OCI-M2 (cell line): ENCODE measurements around the gene ATAD3B.
"Not testable (repeated sequence)": the region's sequence is repeated elsewhere in the genome, so short reads cannot be mapped to it uniquely, and the experiment has no call there.

Source experiments
- DNase-seq: peaks from one replicate; lab custom pipeline; 2025; ENCODE audit not compliant: unreplicated experiment; lab: John Stamatoyannopoulos, UW

ATAD3B gene

DNA sequence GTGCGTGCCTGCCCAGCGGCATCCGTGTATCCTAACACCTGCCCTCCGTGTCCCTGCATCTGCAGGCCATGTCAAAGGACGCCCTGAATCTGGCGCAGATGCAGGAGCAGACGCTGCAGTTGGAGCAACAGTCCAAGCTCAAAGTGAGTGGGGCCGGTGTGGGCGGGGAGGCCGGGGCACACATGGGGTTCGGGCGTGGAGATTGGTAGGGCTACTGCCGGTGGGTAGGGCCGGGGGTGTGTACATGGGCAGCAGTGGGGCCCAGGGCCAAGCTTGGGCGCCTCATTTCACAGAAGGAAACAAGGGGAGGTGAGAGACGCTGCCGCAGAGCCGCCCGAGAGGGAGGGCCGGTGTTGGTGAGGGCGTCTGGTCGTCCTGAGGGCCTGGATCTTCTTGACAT lies 20.9 kb upstream of the ATAD3B start:
- not testable (repeated sequence) for DNase-seq

DNA sequence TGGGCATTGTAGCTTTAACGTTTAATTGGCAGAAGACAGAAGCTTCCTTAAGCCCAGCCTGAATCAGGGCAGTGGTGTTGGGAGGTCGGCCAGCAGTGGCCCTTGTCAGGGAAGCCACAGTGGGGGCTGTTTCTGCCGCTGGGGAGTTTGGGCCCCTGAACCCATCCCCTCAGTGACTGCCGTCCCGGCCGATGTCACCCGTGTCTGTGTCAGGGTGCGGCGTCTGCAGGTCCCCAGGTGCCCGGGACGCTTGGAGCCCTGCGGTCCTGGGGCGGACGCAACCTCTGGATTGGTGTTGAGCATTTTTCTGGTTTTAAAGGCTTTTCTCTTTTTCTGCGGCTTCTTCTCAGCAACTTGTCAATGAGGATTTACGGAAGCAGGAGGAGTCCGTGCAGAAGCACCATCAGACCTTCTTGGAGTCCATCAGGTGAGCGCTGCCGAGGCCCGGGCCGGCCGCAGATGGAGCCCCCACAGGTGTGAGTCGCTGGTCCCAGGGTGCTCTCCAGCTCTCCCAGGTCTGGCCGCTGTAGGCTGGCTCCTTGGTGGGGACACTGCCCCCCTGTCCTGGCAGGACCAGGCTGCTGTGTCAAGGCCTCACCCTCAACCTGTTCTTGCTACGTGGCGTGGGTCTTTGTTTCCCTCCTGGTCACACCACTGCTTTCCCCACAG lies 19.7 kb upstream of the ATAD3B start:
- no peak for DNase-seq

- not testable (repeated sequence) for DNase-seq
These were observed 19.2 kb upstream of the ATAD3B start for GRCh38 chr1:1452365-1452739.

DNA sequence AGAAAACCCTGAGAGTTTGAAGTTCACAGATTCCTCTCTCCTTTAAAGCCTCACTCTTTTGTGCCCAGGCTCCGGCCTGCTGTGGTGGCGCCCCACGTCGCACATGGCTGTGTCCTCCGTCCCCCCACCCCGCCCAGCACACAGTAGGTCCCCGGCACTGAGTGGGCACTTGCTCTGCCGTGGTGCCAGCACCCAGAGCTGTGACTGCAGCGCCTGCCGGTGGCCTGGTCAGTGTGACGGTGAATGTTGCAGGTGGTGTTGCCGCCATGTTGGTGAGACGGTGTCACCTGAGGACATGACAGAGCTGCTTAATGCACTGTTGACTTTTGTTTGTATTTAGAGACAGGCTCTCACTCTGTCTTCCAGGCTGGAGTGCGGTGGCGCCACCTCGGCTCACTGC lies 18.7 kb upstream of the ATAD3B start:
- no peak for DNase-seq

DNA sequence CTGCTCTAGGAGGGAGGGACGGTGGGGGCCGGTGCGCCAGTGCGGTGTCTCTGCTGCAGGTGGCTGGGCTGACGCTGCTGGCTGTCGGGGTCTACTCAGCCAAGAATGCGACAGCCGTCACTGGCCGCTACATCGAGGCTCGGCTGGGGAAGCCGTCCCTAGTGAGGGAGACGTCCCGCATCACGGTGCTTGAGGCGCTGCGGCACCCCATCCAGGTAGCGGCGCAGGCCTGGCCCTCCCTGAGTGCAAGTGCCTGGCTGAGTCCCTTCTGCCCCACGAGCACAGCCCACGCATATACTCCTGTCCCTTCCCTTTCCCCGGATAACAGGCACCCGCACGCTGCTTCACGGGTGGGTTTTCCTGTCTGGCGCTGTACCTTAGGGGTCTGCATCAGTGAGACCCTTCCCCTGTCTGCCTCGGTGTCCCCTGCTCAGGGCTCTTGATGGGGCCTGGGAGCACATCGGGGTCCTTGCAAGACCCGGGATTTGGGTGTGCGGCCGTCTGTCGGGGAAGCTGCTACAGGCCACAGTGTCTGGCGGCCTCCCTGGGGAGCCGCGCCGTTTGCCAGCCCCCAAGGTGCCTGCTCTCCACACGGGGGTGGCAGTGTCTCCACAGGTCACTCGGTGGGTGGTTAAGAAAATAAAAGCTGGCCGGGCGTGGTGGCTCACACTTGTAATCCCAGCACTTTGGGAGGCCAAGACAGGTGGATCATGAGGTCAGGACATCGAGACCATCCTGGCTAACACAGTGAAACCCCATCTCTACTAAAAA lies 17.1 kb upstream of the ATAD3B start:
- not testable (repeated sequence) for DNase-seq

DNA sequence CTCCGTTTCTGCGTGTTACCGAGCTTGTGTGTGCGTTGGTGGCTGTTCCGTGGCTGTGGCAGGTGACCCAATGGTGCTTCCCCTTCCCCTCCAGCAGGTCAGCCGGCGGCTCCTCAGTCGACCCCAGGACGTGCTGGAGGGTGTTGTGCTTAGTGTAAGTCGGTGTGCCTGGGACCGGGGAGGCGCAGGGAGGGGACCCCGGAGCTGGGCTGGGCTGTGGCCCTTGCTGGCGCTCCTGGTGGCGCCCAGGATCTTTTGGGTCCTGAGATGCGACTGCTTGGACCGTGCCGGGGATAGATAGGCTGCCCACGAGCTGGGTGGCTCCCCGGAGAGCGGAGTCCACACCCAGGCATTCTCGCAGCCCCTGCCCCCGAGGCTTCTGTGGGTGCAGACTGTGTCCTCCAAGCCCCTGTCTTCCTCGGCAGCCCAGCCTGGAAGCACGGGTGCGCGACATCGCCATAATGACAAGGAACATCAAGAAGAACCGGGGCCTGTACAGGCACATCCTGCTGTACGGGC lies 16.1 kb upstream of the ATAD3B start:
- no peak for DNase-seq

- DNase-seq = not testable (repeated sequence)
These were observed 15.6 kb upstream of the ATAD3B start for GRCh38 chr1:1455934-1456333.

- not testable (repeated sequence) for DNase-seq
These were observed 14.8 kb upstream of the ATAD3B start for GRCh38 chr1:1456683-1457255.

DNA sequence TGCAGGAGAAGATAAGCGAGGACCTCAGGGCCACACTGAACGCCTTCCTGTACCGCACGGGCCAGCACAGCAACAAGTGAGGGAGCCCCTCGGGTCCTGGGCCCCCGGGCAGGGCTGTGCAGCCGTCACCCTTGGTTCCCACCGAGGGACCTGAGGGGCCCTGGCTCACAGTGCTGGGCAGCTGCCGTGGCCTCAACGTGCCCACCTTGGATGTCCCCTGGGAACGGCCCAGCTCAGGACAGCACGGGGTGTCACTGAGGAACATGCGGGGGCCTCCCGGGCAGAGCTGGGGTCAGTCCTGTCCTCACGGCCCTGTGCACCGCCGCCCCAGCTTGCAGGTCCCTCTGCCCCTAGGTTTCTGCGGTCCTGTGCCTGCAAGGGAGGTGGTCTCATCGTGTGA lies 12.4 kb upstream of the ATAD3B start:
- DNase-seq = not testable (repeated sequence)

GRCh38 chr1:1459711-1460110 lies 11.9 kb upstream of the ATAD3B start:
- not testable (repeated sequence) for DNase-seq

- no peak for DNase-seq
These were observed 10.9 kb upstream of the ATAD3B start for GRCh38 chr1:1460540-1461130.

- no peak for DNase-seq
These were observed 9.7 kb upstream of the ATAD3B start for GRCh38 chr1:1461721-1462317.

DNA sequence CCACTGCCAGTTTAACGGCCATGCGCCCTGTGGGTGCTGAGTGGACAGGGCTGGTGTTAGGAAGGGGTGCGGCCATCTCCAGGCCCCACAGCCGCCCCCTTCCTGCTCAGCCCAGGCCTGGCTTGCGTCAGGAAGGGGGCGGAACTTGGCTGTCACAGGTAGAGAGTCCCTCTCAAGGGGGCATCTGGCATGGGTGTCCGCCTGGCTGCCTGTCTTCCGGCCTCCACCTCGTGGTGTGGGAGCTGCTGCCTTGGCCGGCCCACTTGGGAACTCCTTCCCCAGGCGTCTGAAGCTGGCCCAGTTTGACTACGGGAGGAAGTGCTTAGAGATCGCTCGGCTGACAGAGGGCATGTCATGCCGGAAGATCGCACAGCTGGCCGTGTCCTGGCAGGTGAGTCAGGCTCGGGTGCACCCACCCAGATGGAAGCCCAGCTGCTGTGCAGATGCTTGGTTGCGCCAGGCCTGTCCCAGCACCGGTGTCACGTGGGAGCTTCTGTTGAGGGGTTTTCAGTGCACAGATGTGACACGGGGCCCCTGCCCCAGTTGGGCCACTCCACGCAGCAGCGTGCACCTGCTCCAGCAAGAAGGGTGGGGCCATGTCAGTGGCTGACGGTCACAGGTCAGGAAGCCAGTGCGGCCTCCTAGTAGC lies 9.1 kb upstream of the ATAD3B start:
- no peak for DNase-seq

- no peak for DNase-seq
These were observed 8.3 kb upstream of the ATAD3B start for GRCh38 chr1:1463312-1463711.

- DNase-seq = not testable (repeated sequence)
These were observed 3.2 kb upstream of the ATAD3B start for GRCh38 chr1:1468196-1468985.

DNA sequence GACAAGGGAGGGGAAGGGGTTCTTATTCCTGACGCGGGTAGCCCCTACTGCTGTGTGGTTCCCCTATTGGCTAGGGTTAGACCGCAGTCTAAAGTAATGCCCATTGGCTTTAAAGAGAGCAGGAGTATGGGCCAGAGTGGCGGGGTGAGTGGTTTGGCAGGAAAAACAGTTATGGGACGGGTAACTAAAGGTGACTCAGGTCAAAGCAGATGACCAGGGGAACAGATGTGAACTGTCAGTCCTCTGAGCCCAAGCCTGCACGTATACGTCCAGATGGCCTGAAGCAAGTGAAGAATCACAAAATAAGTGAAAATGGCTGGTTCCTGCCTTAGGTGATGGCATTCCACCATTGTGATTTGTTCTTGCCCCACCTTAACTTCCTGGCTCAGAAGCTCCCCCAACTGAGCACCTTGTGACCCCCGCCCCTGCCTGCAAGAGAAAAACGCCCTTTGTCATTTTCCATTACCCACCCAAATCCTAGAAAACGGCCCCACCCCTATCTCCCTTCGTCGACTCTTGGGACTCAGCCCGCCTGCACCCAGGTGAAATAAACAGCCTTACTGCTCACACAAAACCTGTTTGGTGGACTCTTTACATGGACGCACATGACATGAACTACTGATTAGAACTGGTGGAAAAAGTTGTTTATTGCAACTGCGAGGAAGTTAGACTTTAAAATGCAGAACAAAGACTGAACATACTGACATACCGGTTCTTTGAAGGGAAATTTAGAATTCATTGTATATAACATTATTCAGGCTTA lies 758 bp upstream of the ATAD3B start:
- no peak for DNase-seq

DNA sequence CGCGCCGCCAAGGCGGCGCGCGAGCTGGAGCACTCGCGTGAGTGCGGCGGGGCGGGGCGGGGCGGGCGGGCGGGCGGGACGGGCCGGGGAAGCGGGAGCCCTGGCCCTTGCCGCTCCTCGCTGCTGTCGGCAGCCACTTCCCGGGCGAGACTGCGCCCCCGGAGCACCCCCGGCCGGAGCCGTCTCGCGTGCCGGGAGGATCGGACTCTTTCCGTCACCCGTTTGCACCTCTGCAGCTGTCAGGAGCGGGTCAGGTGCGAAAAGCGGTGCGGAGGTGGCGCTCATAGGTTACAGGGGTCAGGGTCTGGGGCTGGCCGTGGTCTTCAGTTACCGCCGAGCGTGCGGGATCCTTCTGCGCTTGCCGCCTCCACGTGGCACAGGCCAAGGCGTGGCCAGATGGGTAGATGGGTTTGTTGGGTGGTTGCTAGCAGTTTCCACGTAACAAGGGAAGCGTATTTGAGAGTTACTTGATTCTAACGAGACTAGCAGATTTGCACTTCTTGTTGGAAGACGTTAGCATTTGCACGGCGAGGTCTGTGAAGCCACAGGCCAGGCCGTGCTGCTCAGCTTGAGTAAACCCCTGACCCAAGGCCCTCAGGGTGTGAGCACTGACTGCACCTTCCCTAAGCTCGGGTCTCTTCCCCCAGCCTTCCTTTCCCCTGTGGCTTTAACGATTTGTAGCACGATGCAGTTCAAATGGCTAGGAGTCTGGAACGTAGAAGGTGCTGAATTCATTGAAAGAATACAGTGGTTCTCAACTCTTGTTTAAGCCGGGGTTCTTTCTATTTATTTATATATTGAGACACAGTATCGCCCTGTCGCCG lies 700 bp downstream of the ATAD3B start:
- not testable (repeated sequence) for DNase-seq

DNA sequence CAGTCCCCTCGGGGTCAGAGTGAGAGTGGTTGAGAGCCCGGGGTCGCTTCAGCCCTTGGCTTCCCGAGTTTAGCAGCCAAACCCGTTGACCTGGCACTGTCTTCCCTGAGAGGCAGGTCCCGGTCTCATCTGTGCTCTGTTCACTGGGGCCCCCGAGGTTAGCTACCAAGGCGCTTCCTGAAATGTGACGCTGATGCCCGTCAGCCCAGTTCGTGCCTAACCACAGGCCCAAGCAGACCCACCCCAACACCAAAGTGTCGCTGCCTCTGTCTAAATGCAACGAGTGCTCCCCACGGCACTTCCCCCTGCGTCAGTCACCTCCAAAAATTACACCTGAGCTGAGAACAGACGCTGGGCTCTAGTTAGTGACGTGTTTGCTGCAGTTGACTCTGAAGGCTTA lies 4.4 kb downstream of the ATAD3B start:
- not testable (repeated sequence) for DNase-seq
